ENCODE results near the gene RNU6-1.
A peak's percentile ranks its signal among the peaks of the same experiment; 100 is the strongest.

RNU6-1 gene

DNA sequence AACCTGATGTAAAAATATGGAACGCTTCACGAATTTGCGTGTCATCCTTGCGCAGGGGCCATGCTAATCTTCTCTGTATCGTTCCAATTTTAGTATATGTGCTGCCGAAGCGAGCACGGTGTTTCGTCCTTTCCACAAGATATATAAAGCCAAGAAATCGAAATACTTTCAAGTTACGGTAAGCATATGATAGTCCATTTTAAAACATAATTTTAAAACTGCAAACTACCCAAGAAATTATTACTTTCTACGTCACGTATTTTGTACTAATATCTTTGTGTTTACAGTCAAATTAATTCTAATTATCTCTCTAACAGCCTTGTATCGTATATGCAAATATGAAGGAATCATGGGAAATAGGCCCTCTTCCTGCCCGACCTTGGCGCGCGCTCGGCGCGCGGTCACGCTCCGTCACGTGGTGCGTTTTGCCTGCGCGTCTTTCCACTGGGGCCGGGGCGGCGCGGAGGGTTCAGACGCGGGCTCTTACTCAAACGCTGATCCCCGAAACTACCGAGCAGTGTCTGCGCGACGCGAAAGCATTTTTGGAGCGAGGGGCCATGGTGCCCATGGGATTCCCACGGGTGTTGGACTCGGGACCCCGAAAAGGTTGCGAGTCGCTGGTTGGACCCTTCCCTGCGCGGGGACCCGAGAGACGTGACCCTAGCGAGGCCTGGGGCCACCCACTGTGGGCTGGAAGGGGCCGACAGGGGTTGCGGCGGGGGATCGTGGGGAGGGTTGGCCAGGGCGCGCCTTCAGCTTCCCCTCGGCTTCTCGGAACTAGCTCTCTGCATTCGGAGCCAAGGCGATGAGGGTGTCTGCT is at the start of gene RNU6-1:
TSS of gene RNU6-1 (minus strand) at position 117 of the 820 bp plus-strand sequence.
- peak; percentile 96 for DNase-seq

GRCh38 chr15:67887776-67888175 is 47.9 kb upstream of the RNU6-1 start:
- no peak for DNase-seq

DNA sequence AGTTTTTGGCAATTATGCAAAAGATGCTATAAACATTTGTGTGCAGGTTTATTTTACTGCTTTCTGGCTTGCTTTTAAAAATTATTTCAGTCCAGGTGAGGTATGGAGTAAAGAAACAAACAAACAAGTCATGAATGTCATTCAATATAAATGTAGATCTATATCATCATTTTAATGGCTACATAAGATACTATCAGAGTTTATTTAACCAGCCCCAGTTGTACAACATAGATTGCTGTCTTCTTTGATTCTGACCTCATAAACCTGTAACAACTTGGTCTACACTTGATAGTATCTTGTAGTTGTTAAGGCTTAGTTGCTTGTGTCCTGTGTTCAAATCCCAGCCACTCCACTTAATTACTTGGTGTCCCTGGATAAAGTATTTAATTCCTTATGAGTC is 46.0 kb upstream of the RNU6-1 start:
- DNase-seq, result no peak

DNA sequence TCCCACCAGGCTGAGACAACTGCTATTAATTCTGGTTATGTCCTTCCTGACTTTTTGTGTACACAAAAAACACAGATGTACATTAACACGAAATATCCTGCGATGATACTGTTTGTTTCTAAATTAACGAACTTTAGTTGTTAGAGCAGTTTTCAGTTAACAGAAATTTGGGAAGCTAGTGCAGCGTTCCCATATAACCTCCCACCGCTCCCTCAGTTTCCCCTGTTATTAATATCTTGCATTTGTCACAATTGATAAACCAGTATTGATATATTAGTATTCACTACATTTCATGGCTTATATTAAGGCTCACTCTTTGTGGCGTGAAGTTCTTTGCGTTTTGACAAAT is 45.3 kb upstream of the RNU6-1 start:
- DNase-seq, result no peak

DNA sequence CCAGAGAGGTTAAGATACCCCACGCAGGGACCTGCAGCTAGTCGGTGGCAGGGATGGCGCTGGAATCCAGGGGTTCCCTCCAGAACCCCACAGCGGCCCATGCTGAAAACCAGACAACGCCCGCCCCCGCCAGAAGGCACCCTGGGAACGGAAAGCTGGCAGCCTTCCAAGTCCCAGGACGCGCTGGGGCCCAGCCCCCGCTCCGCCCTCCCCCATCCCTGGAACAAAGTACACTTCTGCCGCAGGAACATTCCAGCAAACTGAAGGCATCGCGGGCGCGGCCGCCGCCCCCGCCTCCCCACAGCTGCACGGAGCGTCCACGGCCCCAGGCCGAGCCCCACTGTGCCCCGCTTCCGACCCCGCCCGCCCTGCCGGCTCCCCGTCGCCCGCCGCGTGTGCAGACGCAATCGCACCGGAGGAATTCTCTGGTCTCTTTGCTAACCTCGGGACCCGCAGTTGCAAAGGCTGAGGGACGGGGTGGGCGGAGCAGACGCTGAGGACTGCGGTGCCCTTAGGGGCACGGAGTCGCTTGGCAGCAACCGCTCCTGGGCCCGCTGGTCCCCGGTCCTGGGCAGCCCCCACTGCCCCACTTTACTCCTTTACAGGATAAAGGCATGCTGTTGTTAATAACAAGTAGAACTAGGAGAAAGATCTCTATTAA is 44.8 kb upstream of the RNU6-1 start:
- peak; percentile 63 for DNase-seq

GRCh38 chr15:67884009-67884408 is 44.2 kb upstream of the RNU6-1 start:
- DNase-seq, result no peak

DNA sequence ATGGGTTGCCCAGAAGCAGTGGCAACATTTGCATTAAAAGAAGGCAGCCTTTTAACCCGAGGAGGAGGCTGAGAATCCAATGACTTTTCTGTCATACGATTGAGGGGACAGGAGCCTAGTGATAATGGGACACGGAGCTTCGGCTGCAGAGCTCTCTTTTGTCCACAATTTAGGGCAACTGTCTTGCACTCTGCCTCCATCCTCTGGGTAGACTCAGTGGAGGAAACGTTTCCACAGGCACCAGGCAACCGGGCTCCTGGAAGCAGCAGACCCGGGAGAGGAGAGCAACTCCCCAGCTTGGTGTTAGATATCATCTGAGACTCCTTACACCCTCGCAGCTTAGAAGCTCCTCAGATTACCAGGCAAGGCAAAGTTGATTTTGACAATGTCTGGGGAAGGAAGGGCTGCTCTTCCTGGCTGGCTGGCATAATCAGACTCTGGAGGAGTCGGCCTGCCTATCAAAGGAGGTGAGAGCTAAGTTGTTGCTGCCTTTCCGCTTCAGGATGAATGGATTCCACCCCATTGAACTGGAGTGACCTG is 43.5 kb upstream of the RNU6-1 start:
- DNase-seq, result no peak

- no peak for DNase-seq
Observed at GRCh38 chr15:67882487-67883233, 42.8 kb upstream of the RNU6-1 start.

DNA sequence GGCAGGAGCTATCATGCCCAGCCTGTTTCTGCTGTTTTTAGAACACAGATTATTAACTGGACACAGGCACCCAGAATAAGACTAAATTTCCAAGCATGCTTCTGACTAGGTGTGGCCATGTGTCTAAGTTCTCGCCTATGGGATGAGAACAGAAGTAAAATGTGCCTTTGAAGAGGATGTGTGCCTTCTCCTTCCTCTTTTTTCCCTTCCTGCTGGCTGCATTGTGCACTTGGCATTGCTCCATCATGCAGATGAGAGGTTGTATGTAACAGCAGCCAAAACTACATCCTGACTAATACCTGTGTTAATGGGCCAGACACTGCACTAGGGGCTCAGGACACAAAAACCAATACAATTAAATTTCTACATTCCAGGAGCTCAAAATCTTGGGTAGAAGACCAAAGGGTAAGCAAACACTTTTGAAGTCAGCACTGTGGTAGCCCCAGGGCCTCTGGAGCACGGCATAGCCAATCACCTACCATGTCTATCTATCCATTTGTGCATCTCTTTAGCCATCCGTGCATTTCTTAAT is 40.9 kb upstream of the RNU6-1 start:
- DNase-seq, result no peak

DNA sequence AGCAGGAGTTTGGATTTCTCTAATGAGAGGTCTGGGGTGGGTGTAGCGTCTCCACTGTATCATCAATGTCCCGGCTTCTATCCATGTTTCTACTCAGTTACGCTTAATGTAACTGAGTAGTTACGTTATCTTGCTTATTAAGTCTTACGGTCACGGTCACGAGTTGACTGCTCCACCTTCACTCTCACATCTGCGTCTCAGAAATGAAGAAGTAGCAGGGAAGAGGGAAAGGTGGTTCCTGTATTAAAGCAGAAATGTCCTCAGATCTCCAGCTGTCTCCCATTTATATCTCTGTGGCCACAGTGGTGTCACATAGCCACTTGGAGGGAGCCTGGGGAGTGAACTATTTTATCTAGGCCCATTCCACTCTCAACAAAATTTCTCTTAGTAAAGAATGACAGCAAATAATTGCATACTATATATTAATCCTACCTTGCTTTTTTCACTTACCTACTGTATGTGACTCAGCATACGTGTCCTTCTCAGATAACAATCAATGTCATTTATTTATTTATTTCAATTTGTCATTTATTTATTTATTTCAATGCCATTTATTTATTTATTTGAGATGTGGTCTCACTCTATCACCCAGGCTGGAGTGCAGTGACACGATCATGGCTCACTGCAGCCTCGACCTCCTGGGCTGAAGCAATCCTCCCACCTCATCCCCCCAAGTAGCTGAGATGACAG is 39.7 kb upstream of the RNU6-1 start:
- no peak for DNase-seq

GRCh38 chr15:67878712-67879206 is 38.9 kb upstream of the RNU6-1 start:
- DNase-seq, result no peak

- DNase-seq, result no peak
Observed at GRCh38 chr15:67873777-67874176, 33.9 kb upstream of the RNU6-1 start.

- DNase-seq, result no peak
Observed at GRCh38 chr15:67870868-67871408, 31.1 kb upstream of the RNU6-1 start.

GRCh38 chr15:67869701-67870100 is 29.9 kb upstream of the RNU6-1 start:
- no peak for DNase-seq

DNA sequence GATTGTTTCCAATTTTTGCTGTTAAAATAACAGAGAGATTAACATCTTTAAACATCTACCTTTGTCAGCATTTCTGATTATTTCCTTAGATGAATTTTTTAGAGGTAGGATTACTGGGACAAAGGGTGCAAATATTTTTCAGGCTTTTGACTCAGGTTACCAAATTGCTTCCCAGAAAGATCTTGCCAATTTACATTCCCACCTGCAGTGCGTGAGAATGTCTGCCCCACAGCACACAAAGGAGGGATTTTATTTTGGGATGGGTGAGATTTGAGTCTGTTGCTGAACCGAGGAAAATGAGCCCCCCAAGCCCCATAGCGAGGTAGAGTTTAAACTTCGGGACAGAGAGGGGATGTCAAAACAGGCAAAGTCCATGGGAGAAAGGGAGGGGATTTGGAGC is 25.9 kb upstream of the RNU6-1 start:
- no peak for DNase-seq

- no peak for DNase-seq
Observed at GRCh38 chr15:67865331-67865730, 25.5 kb upstream of the RNU6-1 start.

DNA sequence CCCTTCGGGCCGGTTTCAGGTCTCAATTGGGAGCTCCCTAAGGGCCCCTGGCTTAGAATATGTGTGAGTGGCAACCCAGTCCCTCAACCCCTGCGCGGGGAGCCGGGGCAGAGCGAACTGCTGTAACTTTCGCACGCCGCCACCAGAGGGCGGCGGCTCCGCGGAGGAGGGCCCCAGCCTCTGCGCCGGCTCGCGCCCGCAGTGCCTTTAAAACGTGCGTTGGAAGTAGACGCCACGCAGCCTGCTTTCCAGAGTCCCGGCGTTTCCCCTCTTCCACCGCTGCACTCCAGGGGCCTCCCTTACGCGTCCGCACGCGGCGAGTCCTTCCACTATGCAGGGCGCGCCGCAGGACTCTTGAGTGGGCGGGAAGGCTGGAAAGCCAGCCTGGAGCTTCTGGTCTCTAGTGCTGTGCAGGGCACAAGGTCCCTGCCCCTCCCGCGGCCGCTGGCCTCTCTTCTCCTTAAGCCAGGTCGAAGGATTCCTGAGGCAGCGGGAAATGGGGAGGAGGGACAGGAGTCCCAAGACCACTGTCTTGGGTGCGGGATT is 23.7 kb upstream of the RNU6-1 start:
- peak; percentile 85 for DNase-seq

- DNase-seq, result no peak
Observed at GRCh38 chr15:67862750-67863441, 23.1 kb upstream of the RNU6-1 start.

GRCh38 chr15:67861983-67862382 is 22.1 kb upstream of the RNU6-1 start:
- DNase-seq, result no peak

DNA sequence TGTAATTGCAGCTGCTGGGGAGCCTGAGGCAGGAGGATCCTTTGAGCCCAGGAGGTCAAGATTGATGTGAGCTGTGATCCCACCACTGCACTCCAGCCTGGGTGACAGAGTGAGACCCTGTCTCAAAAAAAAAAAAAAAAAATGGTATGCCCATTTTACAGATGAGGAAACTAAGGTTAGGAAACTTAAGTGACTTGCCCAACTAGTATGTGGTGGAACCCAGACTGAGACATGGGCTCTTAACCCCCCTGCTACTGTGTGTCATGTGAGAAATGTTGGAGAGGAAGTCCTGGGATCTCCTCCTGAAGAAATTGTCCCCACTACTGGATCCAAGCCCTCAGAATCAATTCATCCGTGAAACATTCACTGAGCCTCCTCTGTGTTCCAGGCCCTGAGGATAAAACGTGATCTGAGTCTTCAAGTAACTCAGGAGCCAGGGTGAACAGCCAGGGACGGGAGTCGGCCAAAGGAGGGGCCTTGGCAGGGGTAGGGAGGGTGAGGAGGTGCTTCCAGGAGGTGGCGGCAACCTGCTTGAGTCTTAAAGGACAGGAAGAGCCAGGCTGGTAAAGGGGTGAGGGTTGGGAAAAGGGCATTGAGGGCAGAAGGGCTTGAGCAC is 19.6 kb upstream of the RNU6-1 start:
- DNase-seq, result no peak

DNA sequence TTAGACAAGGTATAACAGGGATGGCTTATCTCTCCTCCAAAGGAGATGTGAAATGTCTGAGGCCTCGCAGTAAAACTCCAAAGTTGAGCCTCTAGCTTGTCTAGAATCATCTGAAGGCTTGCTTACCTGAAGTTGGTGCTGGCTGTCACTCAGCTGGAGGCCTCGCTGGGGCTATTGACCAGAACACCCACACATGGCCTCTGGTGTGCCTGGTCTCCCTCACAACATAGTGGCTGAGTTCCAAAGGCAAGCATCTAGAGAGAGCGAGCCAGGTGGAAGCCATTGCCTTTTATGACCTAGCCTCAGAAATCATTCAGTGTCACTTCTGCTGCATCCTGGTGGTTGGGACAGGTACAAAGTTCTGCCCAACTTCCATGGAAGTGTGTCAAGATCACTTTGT is 17.4 kb upstream of the RNU6-1 start:
- DNase-seq, result no peak

Data from activated CD4-positive, alpha-beta T cell treated with anti-CD3 and anti-CD28 coated beads for 48 hours (primary cell).